ENCODE measurements around the gene ELOVL5.

GRCh38 chr6:53377289-53377688, 28.5 kb upstream of the ELOVL5 start:
- TF ChIP-seq, protein P1, sequence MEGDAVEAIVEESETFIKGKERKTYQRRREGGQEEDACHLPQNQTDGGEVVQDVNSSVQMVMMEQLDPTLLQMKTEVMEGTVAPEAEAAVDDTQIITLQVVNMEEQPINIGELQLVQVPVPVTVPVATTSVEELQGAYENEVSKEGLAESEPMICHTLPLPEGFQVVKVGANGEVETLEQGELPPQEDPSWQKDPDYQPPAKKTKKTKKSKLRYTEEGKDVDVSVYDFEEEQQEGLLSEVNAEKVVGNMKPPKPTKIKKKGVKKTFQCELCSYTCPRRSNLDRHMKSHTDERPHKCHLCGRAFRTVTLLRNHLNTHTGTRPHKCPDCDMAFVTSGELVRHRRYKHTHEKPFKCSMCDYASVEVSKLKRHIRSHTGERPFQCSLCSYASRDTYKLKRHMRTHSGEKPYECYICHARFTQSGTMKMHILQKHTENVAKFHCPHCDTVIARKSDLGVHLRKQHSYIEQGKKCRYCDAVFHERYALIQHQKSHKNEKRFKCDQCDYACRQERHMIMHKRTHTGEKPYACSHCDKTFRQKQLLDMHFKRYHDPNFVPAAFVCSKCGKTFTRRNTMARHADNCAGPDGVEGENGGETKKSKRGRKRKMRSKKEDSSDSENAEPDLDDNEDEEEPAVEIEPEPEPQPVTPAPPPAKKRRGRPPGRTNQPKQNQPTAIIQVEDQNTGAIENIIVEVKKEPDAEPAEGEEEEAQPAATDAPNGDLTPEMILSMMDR (IDR thresholded peaks at IDR 0.05): no peak
- no peak for TF ChIP-seq EZH2 (IDR thresholded peaks at IDR 0.05)
- no peak for TF ChIP-seq EZH2phosphoT487 (IDR thresholded peaks at IDR 0.05)

Measured in neural progenitor cell (in vitro differentiated cells).